ENCODE results near the gene GNG14. TPM values are rescaled to one million over a fixed set of nuclear protein-coding genes. Genes with fewer than 3 reads are reported as not detected.

GNG14 gene
- total and polyA plus RNA-seq, 10 of the 15 experiments (the other 5 are each of a cell fraction or from before 2014, with no cell fraction given) = not detected

GRCh38 chr19:12666265-12667048, 21.3 kb upstream of the GNG14 start, which contains the start of the genes MAN2B1 and WDR83 (continued):
- no peak for TF ChIP-seq ZNF592 (IDR thresholded peaks at IDR 0.05)
- no peak for TF ChIP-seq SUPT20H (IDR thresholded peaks at IDR 0.05; ENCODE audit: borderline replicate concordance, control insufficient read depth, low read depth, low read length)
- TF ChIP-seq, protein P1, sequence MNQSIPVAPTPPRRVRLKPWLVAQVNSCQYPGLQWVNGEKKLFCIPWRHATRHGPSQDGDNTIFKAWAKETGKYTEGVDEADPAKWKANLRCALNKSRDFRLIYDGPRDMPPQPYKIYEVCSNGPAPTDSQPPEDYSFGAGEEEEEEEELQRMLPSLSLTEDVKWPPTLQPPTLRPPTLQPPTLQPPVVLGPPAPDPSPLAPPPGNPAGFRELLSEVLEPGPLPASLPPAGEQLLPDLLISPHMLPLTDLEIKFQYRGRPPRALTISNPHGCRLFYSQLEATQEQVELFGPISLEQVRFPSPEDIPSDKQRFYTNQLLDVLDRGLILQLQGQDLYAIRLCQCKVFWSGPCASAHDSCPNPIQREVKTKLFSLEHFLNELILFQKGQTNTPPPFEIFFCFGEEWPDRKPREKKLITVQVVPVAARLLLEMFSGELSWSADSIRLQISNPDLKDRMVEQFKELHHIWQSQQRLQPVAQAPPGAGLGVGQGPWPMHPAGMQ (IDR thresholded peaks at IDR 0.05; ENCODE audit: borderline replicate concordance) = no peak
- peak; percentile 14 to 19; a peak in 1 of 4 replicates for TF ChIP-seq IKZF2 (IDR thresholded peaks at IDR 0.05)
- peak; percentile 66; the same call in 1 of the 2 replicates for TF ChIP-seq TAF1 (IDR thresholded peaks at IDR 0.05; ENCODE audit: borderline replicate concordance, low read depth, low read length)
- no peak for TF ChIP-seq TCF12 (IDR thresholded peaks at IDR 0.05; ENCODE audit: low read depth, low read length)
- TF ChIP-seq JUND (IDR thresholded peaks at IDR 0.05; ENCODE audit: low read depth, low read length) = no peak
- TF ChIP-seq NBN (IDR thresholded peaks at IDR 0.05) = no peak; the same call in none of the 2 replicates
- TF ChIP-seq SREBF1 (IDR thresholded peaks at IDR 0.05; ENCODE audit: low read length) = no peak
- no peak for TF ChIP-seq ZNF622 (IDR thresholded peaks at IDR 0.05)
- TF ChIP-seq JUNB (IDR thresholded peaks at IDR 0.05) = no peak
- TF ChIP-seq, protein P2, sequence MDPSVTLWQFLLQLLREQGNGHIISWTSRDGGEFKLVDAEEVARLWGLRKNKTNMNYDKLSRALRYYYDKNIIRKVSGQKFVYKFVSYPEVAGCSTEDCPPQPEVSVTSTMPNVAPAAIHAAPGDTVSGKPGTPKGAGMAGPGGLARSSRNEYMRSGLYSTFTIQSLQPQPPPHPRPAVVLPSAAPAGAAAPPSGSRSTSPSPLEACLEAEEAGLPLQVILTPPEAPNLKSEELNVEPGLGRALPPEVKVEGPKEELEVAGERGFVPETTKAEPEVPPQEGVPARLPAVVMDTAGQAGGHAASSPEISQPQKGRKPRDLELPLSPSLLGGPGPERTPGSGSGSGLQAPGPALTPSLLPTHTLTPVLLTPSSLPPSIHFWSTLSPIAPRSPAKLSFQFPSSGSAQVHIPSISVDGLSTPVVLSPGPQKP (IDR thresholded peaks at IDR 0.05; ENCODE audit: low read depth, low read length) = no peak
- no peak for TF ChIP-seq ZNF207 (IDR thresholded peaks at IDR 0.05; ENCODE audit: borderline replicate concordance)
- no peak for TF ChIP-seq ZBTB4 (CRISPR knock-in tag; IDR thresholded peaks at IDR 0.05)
- no peak; the same call in 1 of the 2 replicates for TF ChIP-seq HDGF (IDR thresholded peaks at IDR 0.05)
- TF ChIP-seq CREB1 (IDR thresholded peaks at IDR 0.05; ENCODE audit: low read depth) = no peak; the same call in 1 of the 2 replicates
- no peak for TF ChIP-seq IRF4 (IDR thresholded peaks at IDR 0.05; ENCODE audit: low read depth, low read length)
